ENCODE measurements around the gene PFDN5.
A peak's percentile ranks its signal among the peaks of the same experiment; 100 is the strongest.
"Not testable (repeated sequence)": the region's sequence is repeated elsewhere in the genome, so short reads cannot be mapped to it uniquely, and the experiment has no call there.

PFDN5 gene

DNA sequence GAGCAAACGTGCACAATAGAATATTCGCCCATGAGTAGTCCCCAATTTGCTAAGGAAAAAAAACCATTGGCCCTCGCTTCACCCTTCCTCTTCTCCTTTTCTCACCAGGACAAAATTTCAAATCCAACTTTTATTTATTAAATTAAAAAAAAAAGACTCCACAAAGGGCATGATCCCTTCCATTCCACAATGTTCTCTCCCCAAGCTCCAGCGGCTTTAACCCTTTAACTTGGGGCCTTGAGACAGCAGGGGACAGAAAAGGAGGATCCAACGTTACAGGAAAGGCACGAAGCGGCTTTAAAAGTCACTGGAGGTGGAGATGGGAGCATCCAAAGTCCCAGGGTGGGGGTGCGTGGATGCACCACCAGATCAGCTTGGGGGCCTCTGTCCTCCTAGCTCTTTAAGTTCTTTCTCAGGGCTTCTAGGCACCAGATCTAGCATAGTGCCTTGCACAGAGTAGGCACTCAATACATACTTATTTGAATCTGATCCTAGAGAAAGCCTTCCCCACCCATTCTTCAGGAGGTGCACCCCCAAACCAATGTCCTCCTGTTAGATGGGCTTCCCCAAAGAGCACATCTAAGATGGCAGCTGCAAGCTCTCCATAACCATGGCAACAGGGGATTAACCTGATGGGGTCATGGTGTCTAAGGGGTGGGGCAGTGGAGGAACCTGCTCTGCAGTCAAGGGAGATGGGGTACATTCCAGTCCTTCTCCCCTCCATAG is 31.3 kb downstream of the PFDN5 start:
- Histone ChIP-seq H3K4me3 (no peak overlapping the region), H3K36me3 (replicated peaks) (no peaks in the 10 kb centered on the region), H3K9me3 (no peaks in the 10 kb centered on the region), H3K27me3 (ENCODE audit: low read depth) (no peaks in the 10 kb centered on the region), H3K4me1 (peaks cover 11% of the 10 kb centered on the region)
- in situ Hi-C loops (cut with MboI; ENCODE audit: low sequenced_read_pairs) = loop anchor here (10.0 kb wide), 1 partner anchor 178 kb away; the partner anchor contains the start of genes NPFF and TARBP2
- no peak for DNase-seq (ENCODE audit: low spot score in 2 of 2)

DNA sequence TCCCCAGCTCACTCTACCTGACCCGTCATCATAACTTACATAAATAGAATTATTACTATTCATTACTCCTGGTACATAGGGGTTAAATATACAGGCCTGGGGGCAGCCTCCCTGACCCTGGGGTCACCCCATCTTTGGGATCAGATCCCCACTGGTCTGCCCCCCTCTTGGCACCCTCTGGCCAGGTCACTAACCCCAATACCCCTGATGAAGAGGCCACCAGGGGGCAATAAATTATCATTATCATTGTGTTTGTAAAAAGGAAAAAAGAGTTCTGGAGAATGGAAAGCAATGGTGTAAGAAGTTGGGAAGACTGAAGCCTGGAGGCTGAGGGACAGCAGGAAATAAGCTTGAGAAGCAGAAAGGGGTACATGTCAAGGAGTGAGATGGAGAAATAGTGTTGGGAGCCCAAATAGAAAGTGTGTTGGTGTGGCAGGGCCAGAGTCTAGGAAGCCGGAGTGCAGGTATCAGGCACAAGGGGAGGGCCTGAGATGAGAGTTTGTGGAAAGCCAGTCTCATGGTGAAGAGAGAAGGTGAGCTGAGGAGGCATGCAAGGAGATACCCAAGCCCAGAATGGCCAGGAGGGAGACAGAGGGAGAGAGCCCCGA is 32.2 kb downstream of the PFDN5 start:
- H3K4me1 ChIP-seq = peaks cover 8% of the 10 kb centered on the region
- no peak for DNase-seq (ENCODE audit: low spot score in 2 of 2)
- no peaks in the 10 kb centered on the region for H3K9me3 ChIP-seq
- in situ Hi-C loops (cut with MboI; ENCODE audit: low sequenced_read_pairs) = loop anchor here (10.0 kb wide), 1 partner anchor 177 kb away; the partner anchor contains the start of genes NPFF and TARBP2
- no peak overlapping the region for H3K4me3 ChIP-seq
- no peaks in the 10 kb centered on the region for H3K27me3 ChIP-seq (ENCODE audit: low read depth)
- no peaks in the 10 kb centered on the region for H3K36me3 ChIP-seq (replicated peaks)

DNA sequence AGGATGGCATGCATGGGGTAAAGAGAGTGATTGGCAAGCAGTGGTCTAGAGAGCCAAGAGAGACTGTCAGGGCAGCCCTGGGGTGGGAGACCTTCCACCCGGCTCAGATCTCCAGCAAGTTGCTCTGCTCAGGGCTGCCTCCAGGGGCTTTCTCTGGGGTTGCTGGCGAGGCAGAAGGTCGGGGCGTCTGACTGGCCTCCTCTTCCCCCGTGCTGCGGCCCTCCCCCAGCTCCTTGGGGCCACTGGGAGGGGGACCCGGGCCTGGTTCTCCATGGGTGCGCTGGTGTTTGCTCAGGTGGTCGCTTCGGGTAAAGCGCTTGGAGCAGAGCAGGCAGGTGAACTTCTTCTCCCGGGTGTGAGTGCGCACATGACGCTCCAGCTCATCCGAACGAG is 32.7 kb downstream of the PFDN5 start:
- Histone ChIP-seq H3K36me3 (replicated peaks) (no peaks in the 10 kb centered on the region), H3K27me3 (ENCODE audit: low read depth) (no peaks in the 10 kb centered on the region), H3K4me1 (peaks cover 8% of the 10 kb centered on the region), H3K4me3 (no peak overlapping the region), H3K9me3 (no peaks in the 10 kb centered on the region)
- in situ Hi-C loops (cut with MboI; ENCODE audit: low sequenced_read_pairs) = loop anchor here (10.0 kb wide), 1 partner anchor 177 kb away; the partner anchor contains the start of genes NPFF and TARBP2
- no peak for DNase-seq (ENCODE audit: low spot score in 2 of 2)

DNA sequence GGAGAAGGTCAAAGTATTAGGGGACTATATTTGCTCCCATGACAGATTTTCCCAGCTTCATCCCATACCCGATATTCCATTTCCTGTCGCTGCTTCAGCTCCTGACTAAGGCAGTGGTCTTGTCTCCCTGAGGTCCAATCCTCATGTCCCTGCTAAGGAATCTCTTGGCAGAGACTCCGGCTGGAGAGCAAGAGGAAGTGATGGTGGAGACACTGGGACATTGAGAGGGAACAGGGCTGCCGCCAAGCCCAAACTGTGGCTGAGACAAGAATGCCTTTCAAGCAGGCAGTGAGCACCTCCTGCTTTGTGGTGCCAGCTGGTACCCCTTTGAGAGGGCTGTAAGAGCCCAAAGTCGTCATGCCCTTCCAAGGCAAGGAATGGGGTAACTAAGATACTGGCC is 35.3 kb downstream of the PFDN5 start:
- no peaks in the 10 kb centered on the region for H3K36me3 ChIP-seq (replicated peaks)
- in situ Hi-C loops (cut with MboI; ENCODE audit: low sequenced_read_pairs) = no loop called here
- no peaks in the 10 kb centered on the region; the same call in 1 of the 2 replicates for H3K4me1 ChIP-seq
- H3K27me3 ChIP-seq (ENCODE audit: low read depth) = peaks cover under 1% of the 10 kb centered on the region; the same call in 1 of the 2 replicates
- no peak for DNase-seq (ENCODE audit: low spot score in 2 of 2)
- H3K4me3 ChIP-seq = no peak overlapping the region
- no peaks in the 10 kb centered on the region for H3K9me3 ChIP-seq

DNA sequence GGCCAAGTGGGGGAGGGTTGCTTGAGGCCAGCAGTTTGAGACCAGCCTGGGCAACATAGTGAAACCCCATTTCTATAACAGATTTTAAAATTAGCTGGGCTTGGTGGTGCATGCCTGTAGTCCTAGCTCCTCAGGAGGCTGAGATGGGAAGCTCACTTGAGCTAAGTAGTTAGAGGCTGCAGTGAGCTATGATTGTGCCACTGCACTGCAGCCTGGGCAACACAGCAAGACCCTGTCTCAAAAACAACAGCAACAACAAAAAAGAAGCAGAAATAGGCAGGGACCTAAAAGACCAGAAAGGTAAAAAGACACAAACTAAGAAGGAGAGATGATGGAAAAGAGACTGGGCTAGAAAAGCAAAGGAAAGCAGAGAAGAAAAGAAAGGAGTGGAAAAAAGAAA is 37.0 kb downstream of the PFDN5 start:
- H3K36me3 ChIP-seq (replicated peaks); H3K4me3 ChIP-seq; H3K4me1 ChIP-seq; H3K9me3 ChIP-seq; in situ Hi-C loops (cut with MboI; ENCODE audit: low sequenced_read_pairs); DNase-seq (ENCODE audit: low spot score in 2 of 2): not testable (repeated sequence)
- H3K27me3 ChIP-seq (ENCODE audit: low read depth) = peaks cover 12% of the 10 kb centered on the region

DNA sequence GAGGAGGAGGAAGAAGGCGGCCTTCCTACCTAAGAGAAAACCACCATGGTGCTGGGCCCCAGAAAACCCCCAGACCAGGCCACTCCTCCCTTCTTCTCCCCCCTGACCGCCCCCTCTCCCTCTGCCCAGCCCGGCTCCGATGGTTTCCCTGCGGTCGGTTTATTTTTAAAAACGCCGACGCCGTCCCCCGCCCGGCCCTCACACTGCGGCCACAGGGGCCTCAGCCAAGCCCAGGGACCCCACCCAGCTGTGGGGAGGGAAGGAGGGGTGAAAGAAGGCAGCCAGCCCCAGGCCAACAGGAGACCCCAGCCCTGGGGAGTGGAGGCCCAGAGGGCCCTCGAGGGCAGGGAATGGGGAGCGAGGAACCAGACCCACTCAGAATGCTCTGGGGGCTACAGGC is 37.4 kb downstream of the PFDN5 start:
- no peak overlapping the region for H3K4me3 ChIP-seq
- no peaks in the 10 kb centered on the region for H3K4me1 ChIP-seq
- H3K9me3 ChIP-seq = no peaks in the 10 kb centered on the region
- in situ Hi-C loops (cut with MboI; ENCODE audit: low sequenced_read_pairs) = no loop called here
- H3K27me3 ChIP-seq (ENCODE audit: low read depth) = peaks cover 12% of the 10 kb centered on the region
- no peak for DNase-seq (ENCODE audit: low spot score in 2 of 2)
- no peaks in the 10 kb centered on the region for H3K36me3 ChIP-seq (replicated peaks)

DNA sequence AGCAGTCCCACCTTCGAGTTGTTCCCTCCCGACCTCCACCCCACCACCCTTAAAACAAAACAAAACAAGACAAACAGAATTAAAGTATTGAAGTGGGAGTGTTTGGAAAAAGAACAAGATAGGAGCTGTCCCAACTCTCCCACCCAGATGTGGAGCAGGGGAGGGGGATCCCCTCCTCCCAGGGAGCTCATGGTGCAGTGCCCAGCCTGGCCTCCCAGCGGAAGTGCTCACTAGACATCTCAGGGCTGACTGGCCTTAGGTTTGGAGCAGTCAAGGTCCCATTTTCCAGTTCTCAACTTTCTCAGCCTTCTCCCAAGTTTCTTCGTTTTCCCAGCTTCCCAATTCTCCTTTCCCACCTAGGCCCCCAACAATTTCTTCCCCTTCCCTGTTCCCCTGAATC is 37.9 kb downstream of the PFDN5 start:
- peaks cover 15% of the 10 kb centered on the region for H3K27me3 ChIP-seq (ENCODE audit: low read depth)
- H3K36me3 ChIP-seq (replicated peaks) = no peaks in the 10 kb centered on the region
- DNase-seq (ENCODE audit: low spot score in 2 of 2) = no peak
- H3K4me3 ChIP-seq = no peak overlapping the region
- in situ Hi-C loops (cut with MboI; ENCODE audit: low sequenced_read_pairs) = no loop called here
- H3K9me3 ChIP-seq = no peaks in the 10 kb centered on the region
- no peaks in the 10 kb centered on the region for H3K4me1 ChIP-seq

DNA sequence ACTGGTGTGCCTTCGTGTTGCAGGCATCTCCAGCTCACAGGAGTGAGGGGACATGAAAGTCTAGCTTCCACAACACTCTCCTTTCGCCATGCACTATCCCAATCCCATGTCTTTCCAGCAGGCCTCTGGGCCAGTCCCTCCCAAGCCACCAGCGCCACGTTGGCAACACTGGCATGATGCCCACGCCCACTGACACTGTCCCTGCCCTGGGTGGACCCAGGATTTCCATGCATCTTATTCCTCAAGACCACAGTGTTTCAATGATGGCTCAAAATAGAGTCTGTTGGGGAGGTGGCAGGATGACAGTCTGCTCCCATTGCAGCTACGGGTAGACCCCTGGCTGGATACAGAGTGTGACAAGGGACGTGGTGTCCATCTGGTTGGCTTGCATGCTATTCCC is 38.5 kb downstream of the PFDN5 start:
- H3K36me3 ChIP-seq (replicated peaks) = no peaks in the 10 kb centered on the region
- H3K4me3 ChIP-seq = no peak overlapping the region
- H3K4me1 ChIP-seq = no peaks in the 10 kb centered on the region
- in situ Hi-C loops (cut with MboI; ENCODE audit: low sequenced_read_pairs) = no loop called here
- no peaks in the 10 kb centered on the region for H3K9me3 ChIP-seq
- DNase-seq (ENCODE audit: low spot score in 2 of 2) = no peak
- H3K27me3 ChIP-seq (ENCODE audit: low read depth) = peaks cover 20% of the 10 kb centered on the region

DNA sequence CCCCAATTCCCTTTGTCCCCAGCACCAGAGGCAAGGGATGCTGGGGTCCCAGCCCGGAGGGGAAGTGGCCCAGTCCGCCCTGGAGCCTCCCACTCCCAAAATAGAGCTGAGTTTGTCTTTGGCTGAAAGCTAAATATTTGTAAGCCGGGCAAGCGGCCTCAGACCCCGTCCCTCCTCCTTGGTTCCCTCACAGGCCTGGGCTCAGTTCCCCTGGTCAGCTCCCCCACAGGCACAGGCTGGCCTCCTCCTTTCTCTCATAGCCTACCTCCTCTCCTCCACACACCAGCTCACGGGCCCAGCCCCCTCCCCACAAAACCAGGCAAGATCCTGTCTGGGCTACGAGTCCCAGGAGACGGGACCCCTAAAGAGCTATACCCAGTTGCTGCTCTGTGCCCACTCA is 39.5 kb downstream of the PFDN5 start:
- H3K9me3 ChIP-seq = no peaks in the 10 kb centered on the region
- peaks cover 22% of the 10 kb centered on the region for H3K27me3 ChIP-seq (ENCODE audit: low read depth)
- H3K36me3 ChIP-seq (replicated peaks) = no peaks in the 10 kb centered on the region
- in situ Hi-C loops (cut with MboI; ENCODE audit: low sequenced_read_pairs) = no loop called here
- H3K4me3 ChIP-seq = no peak overlapping the region
- H3K4me1 ChIP-seq = no peaks in the 10 kb centered on the region
- no peak for DNase-seq (ENCODE audit: low spot score in 2 of 2)

DNA sequence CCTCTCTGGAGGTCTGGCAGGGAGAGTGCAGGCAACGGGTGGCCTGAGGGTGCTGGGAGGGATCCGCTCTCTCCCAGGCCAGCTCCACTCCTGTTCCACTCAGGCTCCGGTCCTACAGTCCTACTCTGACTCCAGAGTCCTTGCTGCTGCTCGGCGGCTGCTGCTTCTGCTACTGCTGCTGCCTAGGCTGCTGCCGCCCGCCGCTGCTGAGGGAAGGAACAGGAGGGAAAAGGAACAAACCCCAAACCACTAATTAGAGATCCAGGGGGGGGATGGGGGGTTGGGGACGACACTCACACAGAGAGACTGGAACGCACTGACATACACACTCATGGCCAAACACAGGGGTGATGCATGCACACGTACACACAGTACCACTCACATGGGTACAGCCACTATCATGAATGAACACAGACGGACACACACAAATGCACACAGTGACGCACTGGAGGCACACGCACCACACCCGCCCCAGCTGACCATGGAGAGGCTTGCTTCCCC is 40.9 kb downstream of the PFDN5 start, which contains the start of gene SP7:
Gene SP7 (minus strand): TSS at position 174 of the 501 bp plus-strand sequence. CDS start 708 bp downstream, outside the sequence.
- no peak for DNase-seq (ENCODE audit: low spot score in 2 of 2)
- Histone ChIP-seq H3K4me1 (no peaks in the 10 kb centered on the region), H3K4me3 (no peak within 1 kb of the TSS), H3K27me3 (ENCODE audit: low read depth) (peaks cover 22% of the 10 kb centered on the region), H3K36me3 (replicated peaks) (no peaks in the 10 kb centered on the region), H3K9me3 (no peaks in the 10 kb centered on the region)
- in situ Hi-C loops (cut with MboI; ENCODE audit: low sequenced_read_pairs) = no loop called here

DNA sequence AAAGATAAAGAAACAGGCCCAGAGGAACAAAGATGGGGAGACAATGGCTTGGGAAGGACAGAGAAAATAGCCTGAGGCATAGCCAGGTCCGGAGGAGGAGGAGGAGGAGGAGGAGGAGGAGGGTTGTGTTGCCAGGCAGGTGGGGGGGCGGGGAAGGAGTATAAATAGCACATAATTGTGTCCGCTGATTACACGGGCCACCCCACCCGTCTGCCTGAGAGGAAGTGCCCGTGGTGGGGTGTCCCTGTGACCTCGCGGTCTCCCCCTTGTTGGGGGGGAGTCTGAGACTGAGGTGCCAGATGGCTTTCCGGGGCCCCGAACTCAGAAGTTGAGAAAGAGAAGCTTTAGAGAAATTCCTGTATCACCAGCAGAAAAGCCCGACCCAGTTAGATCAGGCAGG is 42.7 kb downstream of the PFDN5 start:
- Histone ChIP-seq H3K9me3 (no peaks in the 10 kb centered on the region), H3K4me1 (no peaks in the 10 kb centered on the region), H3K36me3 (replicated peaks) (no peaks in the 10 kb centered on the region), H3K4me3 (no peak overlapping the region), H3K27me3 (ENCODE audit: low read depth) (peaks cover 22% of the 10 kb centered on the region)
- in situ Hi-C loops (cut with MboI; ENCODE audit: low sequenced_read_pairs) = no loop called here
- DNase-seq (ENCODE audit: low spot score in 2 of 2) = peak in 1 of 2 experiments; percentile 33

DNA sequence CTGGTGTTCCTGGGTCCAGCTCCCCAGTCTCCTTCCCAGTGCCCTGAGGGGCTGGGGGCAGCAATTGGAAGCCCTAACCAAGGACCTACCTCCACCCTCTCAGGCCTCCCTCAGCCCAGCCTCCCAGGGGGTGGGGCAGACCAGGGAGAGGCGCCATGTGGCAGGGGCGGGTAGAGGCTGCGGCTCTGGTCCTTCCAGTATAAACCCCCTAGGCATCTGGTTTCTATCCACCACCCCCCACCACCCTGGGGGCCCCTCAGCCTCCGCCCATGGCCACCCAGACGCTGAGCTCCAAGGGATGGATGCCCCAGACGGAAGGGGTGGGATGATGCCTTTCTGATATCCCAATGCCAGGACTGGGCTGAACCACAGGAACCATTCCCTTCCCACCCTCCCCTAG is 43.6 kb downstream of the PFDN5 start:
- Histone ChIP-seq H3K36me3 (replicated peaks) (no peaks in the 10 kb centered on the region), H3K4me3 (no peak overlapping the region), H3K4me1 (no peaks in the 10 kb centered on the region), H3K27me3 (ENCODE audit: low read depth) (peaks cover 22% of the 10 kb centered on the region), H3K9me3 (no peaks in the 10 kb centered on the region)
- in situ Hi-C loops (cut with MboI; ENCODE audit: low sequenced_read_pairs) = no loop called here
- DNase-seq (ENCODE audit: low spot score in 2 of 2) = no peak

DNA sequence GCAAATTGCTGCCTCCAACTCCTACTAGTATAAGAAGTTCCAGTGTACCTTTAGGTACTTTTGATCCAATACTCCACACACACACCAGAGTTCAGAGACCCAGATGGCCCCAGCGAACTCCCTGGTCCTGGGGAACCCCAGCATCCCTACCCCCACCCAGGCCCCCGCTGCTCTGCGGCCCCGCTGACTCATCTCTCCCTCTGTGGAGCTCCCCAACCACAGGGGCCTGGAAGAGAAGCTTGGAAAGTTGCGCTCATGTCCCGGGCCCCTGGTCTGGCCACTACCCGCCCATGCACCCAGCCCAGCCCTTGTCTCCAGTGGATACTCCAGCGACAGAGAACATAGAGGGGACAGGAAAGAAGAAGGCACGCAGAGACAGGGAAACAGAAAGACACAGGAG is 45.1 kb downstream of the PFDN5 start:
- in situ Hi-C loops (cut with MboI; ENCODE audit: low sequenced_read_pairs) = no loop called here
- Histone ChIP-seq H3K27me3 (ENCODE audit: low read depth) (peaks cover 22% of the 10 kb centered on the region), H3K9me3 (no peaks in the 10 kb centered on the region), H3K4me3 (no peak overlapping the region), H3K36me3 (replicated peaks) (no peaks in the 10 kb centered on the region), H3K4me1 (peaks cover 5% of the 10 kb centered on the region; the same call in 1 of the 2 replicates)
- DNase-seq (ENCODE audit: low spot score in 2 of 2) = no peak

DNA sequence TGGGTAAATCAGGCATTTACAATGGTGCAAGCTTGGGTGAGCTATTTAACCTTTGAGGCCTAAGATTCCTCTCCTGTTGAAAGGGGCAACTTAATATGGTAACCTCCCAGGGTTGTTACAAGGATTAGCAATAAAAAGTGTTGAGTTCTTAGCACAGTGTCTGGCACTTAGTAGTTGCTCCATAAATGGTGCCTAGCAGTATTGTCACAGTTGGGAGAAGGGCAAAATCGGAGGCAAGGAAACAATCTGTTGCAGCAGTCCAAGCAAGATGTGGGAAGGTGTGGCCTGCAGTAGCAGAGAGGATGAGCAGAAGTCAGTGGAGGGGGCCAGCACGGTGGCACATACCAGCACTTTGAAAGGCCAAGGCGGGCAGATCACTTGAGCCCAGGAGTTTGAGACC is 48.1 kb downstream of the PFDN5 start:
- Histone ChIP-seq H3K9me3 (no peaks in the 10 kb centered on the region), H3K4me1 (peaks cover 6% of the 10 kb centered on the region; the same call in 1 of the 2 replicates), H3K27me3 (ENCODE audit: low read depth) (peaks cover 5% of the 10 kb centered on the region), H3K4me3 (no peak overlapping the region), H3K36me3 (replicated peaks) (no peaks in the 10 kb centered on the region)
- DNase-seq (ENCODE audit: low spot score in 2 of 2) = no peak
- in situ Hi-C loops (cut with MboI; ENCODE audit: low sequenced_read_pairs) = no loop called here
